OCI-LY1 (cell line): Measurements from ENCODE around the gene CLDND1.

Experiments
- H2AFZ ChIP-seq: fragments of 200-600 bp; sonication (generic), shearing (Covaris generic); 2 replicates; pipeline ENCODE4 v1.6.0; 2014; ENCODE audit warnings: antibody characterized with exemption, mild to moderate bottlenecking, low read length
- H3F3A ChIP-seq: fragments of 200-600 bp; sonication (generic), shearing (Covaris generic); 2 replicates; pipeline ENCODE4 v1.6.0; 2014; ENCODE audit warnings: mild to moderate bottlenecking, antibody characterized with exemption, low read length, moderate library complexity; ENCODE audit not compliant: insufficient read depth
- H3K27ac ChIP-seq: fragments of 200-600 bp; sonication (generic); 2 replicates; pipeline ENCODE4 v1.5.1; 2014; ENCODE audit warnings: low read length, mixed run types, mild to moderate bottlenecking, low read depth; ENCODE audit not compliant: poor library complexity, severe bottlenecking
- H3K27me3 ChIP-seq: fragments of 200-600 bp; sonication (generic); 2 replicates; pipeline ENCODE4 v1.6.0; 2014; ENCODE audit warnings: antibody characterized with exemption, mild to moderate bottlenecking, low read length, moderate library complexity; ENCODE audit not compliant: insufficient read depth
- H3K36me3 ChIP-seq: fragments of 200-600 bp; sonication (generic); 2 replicates; pipeline ENCODE4 v1.6.1; 2014; ENCODE audit warnings: mild to moderate bottlenecking, antibody characterized with exemption, low read length, moderate library complexity, mixed read lengths; ENCODE audit not compliant: insufficient read depth
- H3K4me1 ChIP-seq: fragments of 200-600 bp; sonication (generic); 2 replicates; pipeline ENCODE4 v1.5.1; 2014; ENCODE audit warnings: mild to moderate bottlenecking, low read length, moderate library complexity; ENCODE audit not compliant: insufficient read depth, severe bottlenecking
- H3K4me2 ChIP-seq: fragments of 200-600 bp; sonication (generic), shearing (Covaris generic); 2 replicates; pipeline ENCODE4 v1.6.1; 2014; ENCODE audit warnings: low read length
- H3K4me3 ChIP-seq: fragments of 200-600 bp; sonication (generic); 2 replicates; pipeline ENCODE4 v1.5.1; 2014; ENCODE audit warnings: low read length, low read depth, mild to moderate bottlenecking, mixed read lengths; ENCODE audit not compliant: poor library complexity, severe bottlenecking
- H3K79me2 ChIP-seq: fragments of 200-600 bp; shearing (Covaris generic); 2 replicates; pipeline ENCODE4 v1.6.1; 2016; ENCODE audit warnings: mixed run types, low read length, mixed read lengths; ENCODE audit not compliant: insufficient read depth
- H3K9ac ChIP-seq: fragments of 200-600 bp; sonication (generic), shearing (Covaris generic); 2 replicates; pipeline ENCODE4 v1.6.1; 2014; ENCODE audit warnings: mild to moderate bottlenecking, low read length, mixed read lengths
- H3K9me2 ChIP-seq: fragments of 200-600 bp; sonication (generic), shearing (Covaris generic); 2 replicates; pipeline ENCODE4 v1.6.1; 2014; ENCODE audit warnings: low read depth, mild to moderate bottlenecking, low read length, mixed read lengths
- H3K9me3 ChIP-seq: fragments of 200-600 bp; shearing (Covaris generic); 2 replicates; pipeline ENCODE4 v1.6.1; 2014; ENCODE audit warnings: low read length, mixed read lengths
- H4K20me1 ChIP-seq: fragments of 200-600 bp; sonication (generic), shearing (Covaris generic); 2 replicates; pipeline ENCODE4 v1.6.0; 2016; ENCODE audit warnings: mild to moderate bottlenecking, low read length; ENCODE audit not compliant: insufficient read depth
- CTCF ChIP-seq: fragments of 200-600 bp; sonication (generic), shearing (Covaris generic); IDR thresholded peaks from 2 replicates; pipeline ENCODE4 v1.5.1; 2017; ENCODE audit warnings: mild to moderate bottlenecking, antibody characterized with exemption, low read length, moderate library complexity, mixed read lengths
- EZH2 ChIP-seq: fragments of 200-600 bp; sonication (generic), shearing (Covaris generic); IDR thresholded peaks from 2 replicates; pipeline ENCODE4 v1.8.0; 2017; ENCODE audit warnings: borderline replicate concordance, mixed run types, mild to moderate bottlenecking, antibody characterized with exemption, low read length, moderate library complexity, mixed read lengths

CLDND1 gene

GRCh38 chr3:98553021-98553563 lies 30.4 kb upstream of the CLDND1 start:
- H3K36me3 ChIP-seq: no peaks in the 10 kb centered on the region
- H3F3A ChIP-seq: no peaks in the 10 kb centered on the region
- H3K4me1 ChIP-seq: peaks cover 58% of the 10 kb centered on the region
- no peaks in the 10 kb centered on the region for H3K9me2 ChIP-seq
- H3K9ac ChIP-seq: no peak overlapping the region
- no peak for TF ChIP-seq CTCF
- no peak for TF ChIP-seq EZH2
- H3K27me3 ChIP-seq: no peaks in the 10 kb centered on the region
- no peaks in the 10 kb centered on the region for H3K79me2 ChIP-seq
- H3K27ac ChIP-seq: no peak overlapping the region
- no peak overlapping the region for H3K4me3 ChIP-seq
- no peaks in the 10 kb centered on the region for H4K20me1 ChIP-seq
- H3K4me2 ChIP-seq: no peak overlapping the region
- H3K9me3 ChIP-seq: no peaks in the 10 kb centered on the region
- no peak overlapping the region for H2AFZ ChIP-seq

GRCh38 chr3:98552232-98553020 lies 29.7 kb upstream of the CLDND1 start:
- no peak for TF ChIP-seq CTCF
- no peak for TF ChIP-seq EZH2
- no peak overlapping the region for H2AFZ ChIP-seq
- H3K4me3 ChIP-seq: no peak overlapping the region
- H3K79me2 ChIP-seq: no peaks in the 10 kb centered on the region
- H3K9ac ChIP-seq: no peak overlapping the region
- no peaks in the 10 kb centered on the region for H4K20me1 ChIP-seq
- H3K27ac ChIP-seq: no peak overlapping the region
- H3F3A ChIP-seq: no peaks in the 10 kb centered on the region
- peaks cover 53% of the 10 kb centered on the region for H3K4me1 ChIP-seq
- H3K9me2 ChIP-seq: no peaks in the 10 kb centered on the region
- H3K27me3 ChIP-seq: no peaks in the 10 kb centered on the region
- H3K4me2 ChIP-seq: no peak overlapping the region
- no peaks in the 10 kb centered on the region for H3K36me3 ChIP-seq
- no peaks in the 10 kb centered on the region for H3K9me3 ChIP-seq

GRCh38 chr3:98551754-98552153 lies 29.1 kb upstream of the CLDND1 start:
- H3K36me3 ChIP-seq: no peaks in the 10 kb centered on the region
- H3F3A ChIP-seq: no peaks in the 10 kb centered on the region
- H3K9ac ChIP-seq: no peak overlapping the region
- H3K79me2 ChIP-seq: no peaks in the 10 kb centered on the region
- H3K27me3 ChIP-seq: no peaks in the 10 kb centered on the region
- no peak overlapping the region for H3K4me3 ChIP-seq
- H3K9me3 ChIP-seq: no peaks in the 10 kb centered on the region
- no peak overlapping the region for H2AFZ ChIP-seq
- no peaks in the 10 kb centered on the region for H4K20me1 ChIP-seq
- H3K9me2 ChIP-seq: no peaks in the 10 kb centered on the region
- H3K4me1 ChIP-seq: peaks cover 47% of the 10 kb centered on the region
- H3K27ac ChIP-seq: no peak overlapping the region
- TF ChIP-seq EZH2 (no peak), CTCF (no peak)
- no peak overlapping the region for H3K4me2 ChIP-seq
